DND-41 (cell line): ENCODE data around the gene BTN1A1.

Source experiments
- EZH2 ChIP-seq: IDR thresholded peaks from 3 replicates; pipeline ENCODE4 v1.6.1; 2012; ENCODE audit warnings: borderline replicate concordance, low read depth, mild to moderate bottlenecking, moderate library complexity, low read length, inconsistent platforms; ENCODE audit not compliant: severe bottlenecking
- TF ChIP-seq, protein P1 (sequence below): IDR thresholded peaks from 2 replicates; pipeline ENCODE4 v1.5.1; 2012; ENCODE audit warnings: borderline replicate concordance, low read length, moderate library complexity, mild to moderate bottlenecking; ENCODE audit not compliant: poor library complexity, severe bottlenecking; ENCODE audit errors: extremely low read depth

GRCh38 chr6:26486358-26486757, 13.7 kb upstream of the BTN1A1 start:
- TF ChIP-seq, protein P1, sequence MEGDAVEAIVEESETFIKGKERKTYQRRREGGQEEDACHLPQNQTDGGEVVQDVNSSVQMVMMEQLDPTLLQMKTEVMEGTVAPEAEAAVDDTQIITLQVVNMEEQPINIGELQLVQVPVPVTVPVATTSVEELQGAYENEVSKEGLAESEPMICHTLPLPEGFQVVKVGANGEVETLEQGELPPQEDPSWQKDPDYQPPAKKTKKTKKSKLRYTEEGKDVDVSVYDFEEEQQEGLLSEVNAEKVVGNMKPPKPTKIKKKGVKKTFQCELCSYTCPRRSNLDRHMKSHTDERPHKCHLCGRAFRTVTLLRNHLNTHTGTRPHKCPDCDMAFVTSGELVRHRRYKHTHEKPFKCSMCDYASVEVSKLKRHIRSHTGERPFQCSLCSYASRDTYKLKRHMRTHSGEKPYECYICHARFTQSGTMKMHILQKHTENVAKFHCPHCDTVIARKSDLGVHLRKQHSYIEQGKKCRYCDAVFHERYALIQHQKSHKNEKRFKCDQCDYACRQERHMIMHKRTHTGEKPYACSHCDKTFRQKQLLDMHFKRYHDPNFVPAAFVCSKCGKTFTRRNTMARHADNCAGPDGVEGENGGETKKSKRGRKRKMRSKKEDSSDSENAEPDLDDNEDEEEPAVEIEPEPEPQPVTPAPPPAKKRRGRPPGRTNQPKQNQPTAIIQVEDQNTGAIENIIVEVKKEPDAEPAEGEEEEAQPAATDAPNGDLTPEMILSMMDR: no peak
- no peak for TF ChIP-seq EZH2
